CD4-positive, alpha-beta T cell treated with Interleukin-6 at 100 ng/mL for 8 hours (primary cell): ENCODE measurements around the gene PPP2R3A.
"Not testable (repeated sequence)": the region's sequence is repeated elsewhere in the genome, so short reads cannot be mapped to it uniquely, and the experiment has no call there.

Experiments
- DNase-seq: peaks from one replicate; pipeline ENCODE4 v3.0.0-alpha.2; 2020; ENCODE audit warnings: mixed read lengths, low spot score

PPP2R3A gene

DNA sequence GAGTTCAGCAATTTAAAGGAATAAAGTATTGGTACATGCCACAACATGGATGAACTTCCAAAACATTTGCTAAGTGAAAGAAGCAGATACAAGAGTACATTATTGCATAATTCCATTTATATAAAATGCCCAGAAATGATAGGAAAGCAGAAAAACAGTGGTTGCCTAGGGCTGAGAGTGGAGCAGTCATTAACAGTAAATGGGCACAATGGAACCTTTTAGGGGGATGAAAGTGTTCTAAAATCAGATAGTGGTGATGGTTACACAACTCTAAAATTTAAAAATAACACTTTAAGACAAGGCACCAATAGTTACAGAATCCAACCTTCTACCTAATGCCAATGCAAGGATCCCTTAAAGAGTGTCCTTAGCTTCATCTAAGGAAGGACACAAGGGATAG is 196.0 kb downstream of the PPP2R3A start:
- no peak for DNase-seq

DNA sequence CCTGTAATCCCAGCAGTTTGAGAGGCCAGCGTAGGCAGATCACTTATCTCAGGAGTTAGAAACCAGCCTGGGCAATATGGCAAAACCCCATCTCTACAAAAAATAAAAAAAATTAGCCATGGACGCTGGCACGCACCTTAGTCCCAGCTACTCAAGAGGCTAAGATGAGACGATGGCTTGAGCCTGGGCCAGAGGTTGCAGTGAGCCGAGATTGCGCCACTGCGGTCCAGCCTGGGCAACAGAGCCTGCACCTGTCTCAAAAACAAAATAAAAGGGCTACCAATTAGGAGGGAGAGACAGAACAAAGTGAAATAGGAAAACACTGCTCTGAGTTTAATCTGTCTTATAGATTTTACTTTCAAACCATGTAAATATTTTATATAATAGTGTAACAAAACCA is 196.8 kb downstream of the PPP2R3A start:
- no peak for DNase-seq

DNA sequence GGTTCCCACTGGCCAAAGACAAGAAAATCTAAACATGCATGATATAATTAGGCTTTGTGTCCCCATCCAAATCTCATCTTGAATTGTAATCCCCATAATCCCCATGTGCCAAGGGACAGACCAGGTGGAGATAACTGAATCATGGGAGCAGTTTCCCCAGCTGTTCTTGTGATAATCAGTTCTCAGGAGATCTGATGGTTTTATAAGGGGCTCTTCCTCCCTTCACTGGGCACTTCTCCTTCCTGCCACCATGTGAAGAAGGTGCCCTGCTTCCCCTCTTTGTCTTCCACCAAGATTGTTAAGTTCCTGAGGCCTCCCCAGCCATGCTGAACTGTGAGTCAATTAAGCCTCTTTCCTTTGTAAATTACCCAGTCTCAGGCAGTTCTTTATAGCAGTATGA is 198.1 kb downstream of the PPP2R3A start:
- not testable (repeated sequence) for DNase-seq

GRCh38 chr3:136166507-136166906 is 201.0 kb downstream of the PPP2R3A start:
- DNase-seq = no peak

- DNase-seq = not testable (repeated sequence)
These were observed 202.7 kb downstream of the PPP2R3A start for GRCh38 chr3:136168236-136168635.

DNA sequence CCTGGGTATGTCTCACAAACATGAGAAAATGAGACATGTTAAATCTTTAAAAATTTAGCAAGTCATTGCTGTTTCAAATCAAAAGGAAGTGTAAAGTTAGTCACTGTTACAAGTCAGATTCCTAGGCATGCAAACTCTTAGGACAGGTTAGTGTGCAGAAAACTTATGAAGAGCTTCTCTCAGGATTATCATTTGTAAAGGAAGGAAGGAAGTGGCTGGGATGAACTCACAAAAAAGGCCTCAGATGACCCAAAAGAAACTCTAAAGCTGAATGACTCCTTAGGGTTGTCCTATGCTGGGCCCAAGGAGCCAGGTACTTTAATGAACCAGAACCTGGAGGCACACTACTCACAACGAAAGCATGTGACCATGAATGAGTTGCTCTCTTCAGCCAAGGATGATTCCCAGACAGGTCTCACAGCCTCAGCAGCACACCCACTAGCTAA is 205.6 kb downstream of the PPP2R3A start:
- DNase-seq = no peak

GRCh38 chr3:136173939-136174490 is 208.5 kb downstream of the PPP2R3A start:
- no peak for DNase-seq

- DNase-seq = no peak
These were observed 212.3 kb downstream of the PPP2R3A start for GRCh38 chr3:136177876-136178275.

GRCh38 chr3:136181741-136182140 is 216.2 kb downstream of the PPP2R3A start:
- no peak for DNase-seq

DNA sequence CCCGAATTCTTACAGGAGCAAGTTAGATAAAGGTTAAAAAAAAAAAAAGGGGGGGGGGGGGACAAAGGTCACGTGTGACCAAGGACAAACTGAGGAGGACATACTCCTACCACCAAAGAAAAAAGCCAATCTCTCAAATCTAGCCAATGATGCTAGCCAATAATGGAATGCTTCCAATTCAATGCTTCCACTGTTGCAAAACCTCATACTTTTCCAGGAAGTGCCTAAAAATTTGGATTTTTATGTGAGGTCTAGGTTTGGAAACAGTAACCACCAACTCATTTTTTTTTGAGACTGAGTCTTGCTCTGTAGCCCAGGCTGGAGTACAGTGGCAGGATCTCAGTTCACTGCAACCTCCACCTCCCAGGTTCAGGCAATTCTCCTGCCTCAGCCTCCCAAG is 219.2 kb downstream of the PPP2R3A start:
- no peak for DNase-seq

DNA sequence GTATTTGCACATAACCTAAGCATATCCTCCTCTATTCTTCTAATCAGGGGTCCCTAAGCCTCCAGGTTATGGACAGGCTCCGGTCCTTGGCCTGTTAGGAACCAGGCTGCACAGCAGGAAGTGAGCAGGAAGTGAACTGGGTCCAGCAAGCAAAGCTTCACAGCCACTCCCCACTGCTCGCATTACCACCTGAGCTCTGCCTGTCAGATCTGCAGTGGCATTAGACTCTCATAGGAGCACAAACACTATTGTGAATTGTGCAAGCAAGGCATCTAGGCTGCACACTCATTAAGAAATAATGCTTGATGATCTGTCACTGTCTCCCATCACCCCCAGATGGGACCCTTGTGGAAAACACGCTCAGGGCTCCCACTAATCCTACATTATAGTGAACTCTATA is 220.8 kb downstream of the PPP2R3A start:
- DNase-seq = peak; percentile 17

DNA sequence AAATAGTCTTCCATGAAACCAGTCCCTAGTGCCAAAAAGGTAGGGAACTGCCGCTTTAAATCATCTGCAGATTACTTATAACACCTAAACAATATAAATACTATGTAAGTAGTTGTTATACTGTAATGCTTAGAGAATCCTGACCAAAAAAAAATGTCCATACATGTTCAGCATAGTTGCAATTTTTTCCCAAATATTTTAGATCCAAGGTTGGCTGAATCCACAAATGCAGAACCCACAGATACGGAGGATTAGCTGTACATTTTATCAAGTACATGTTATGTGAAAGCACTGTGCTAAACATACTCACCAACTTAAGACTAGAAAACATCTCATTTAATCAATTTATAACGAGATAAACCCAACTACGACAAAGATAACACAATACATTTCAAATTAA is 221.3 kb downstream of the PPP2R3A start:
- no peak for DNase-seq

DNA sequence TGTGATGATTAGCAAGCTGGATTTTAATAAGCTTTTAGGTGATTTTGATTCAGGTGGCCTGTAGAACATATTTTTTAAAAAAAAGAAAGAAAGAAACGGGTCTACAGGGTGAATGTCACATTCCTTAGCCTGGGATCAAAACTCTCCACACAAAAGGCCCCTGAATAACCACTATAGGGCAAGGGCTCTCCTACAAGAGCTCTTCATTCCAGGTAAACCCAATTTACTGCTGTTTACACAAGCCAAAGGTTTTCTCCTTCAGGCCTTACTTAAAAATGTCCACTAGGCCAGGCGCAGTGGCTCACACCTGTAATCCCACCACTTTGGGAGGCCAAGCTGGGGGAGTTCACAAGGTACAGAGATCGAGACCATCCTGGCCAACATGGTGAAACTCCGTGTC is 222.3 kb downstream of the PPP2R3A start:
- DNase-seq = no peak

DNA sequence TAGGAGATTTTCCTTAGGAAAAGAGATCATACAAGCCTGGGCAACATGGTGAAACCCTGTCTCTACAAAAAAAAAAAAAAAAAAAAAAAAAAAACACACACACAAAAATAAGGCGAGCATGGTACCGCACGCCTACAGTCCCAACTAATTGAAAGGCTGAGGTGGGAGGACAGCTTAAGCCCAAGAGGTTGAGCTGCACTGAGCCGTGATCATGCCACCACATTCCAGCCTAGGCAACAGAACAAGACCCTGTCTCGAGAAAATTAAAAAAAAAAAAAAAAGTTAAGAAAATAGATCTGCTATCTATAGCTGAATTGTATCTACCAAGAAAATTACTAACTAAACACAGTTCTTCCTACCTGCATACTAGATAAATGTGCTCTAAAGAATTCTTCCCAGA is 223.5 kb downstream of the PPP2R3A start:
- no peak for DNase-seq

DNA sequence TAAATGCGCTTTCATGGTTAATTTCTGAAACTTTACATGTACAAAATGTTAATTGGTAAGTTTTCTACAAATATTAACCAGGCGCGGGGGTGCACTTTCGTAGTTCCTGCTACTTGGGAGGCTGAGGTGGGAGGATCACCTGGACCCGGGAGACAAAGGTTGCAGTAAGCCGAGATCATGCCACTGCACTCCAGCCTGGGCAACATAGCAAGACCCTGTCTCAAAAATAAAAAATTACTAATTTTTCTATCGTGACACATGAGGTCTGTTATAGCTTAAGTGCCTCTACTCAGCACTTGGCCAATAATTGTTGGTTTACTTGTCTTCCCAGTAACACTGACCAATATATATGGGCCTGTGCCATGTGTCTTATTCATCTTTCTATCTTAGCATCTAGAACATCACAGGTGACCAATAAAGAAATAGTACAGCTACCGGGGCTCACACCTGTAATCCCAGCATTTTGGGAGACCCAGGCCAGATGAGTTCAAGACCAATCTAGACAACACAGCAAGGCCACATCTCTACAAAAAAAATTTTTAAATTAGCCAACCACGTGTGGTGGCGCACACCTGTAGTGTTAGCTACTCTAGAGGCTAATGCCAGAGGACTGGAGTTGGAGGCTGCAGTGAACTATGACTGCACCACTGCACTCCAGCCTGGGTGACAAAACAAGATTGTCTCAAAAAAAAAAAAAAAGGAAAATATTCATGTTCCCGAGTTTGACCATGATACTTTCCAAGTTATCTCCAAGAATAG is 224.5 kb downstream of the PPP2R3A start:
- no peak for DNase-seq

GRCh38 chr3:136192195-136192594 is 226.7 kb downstream of the PPP2R3A start:
- DNase-seq = not testable (repeated sequence)

DNA sequence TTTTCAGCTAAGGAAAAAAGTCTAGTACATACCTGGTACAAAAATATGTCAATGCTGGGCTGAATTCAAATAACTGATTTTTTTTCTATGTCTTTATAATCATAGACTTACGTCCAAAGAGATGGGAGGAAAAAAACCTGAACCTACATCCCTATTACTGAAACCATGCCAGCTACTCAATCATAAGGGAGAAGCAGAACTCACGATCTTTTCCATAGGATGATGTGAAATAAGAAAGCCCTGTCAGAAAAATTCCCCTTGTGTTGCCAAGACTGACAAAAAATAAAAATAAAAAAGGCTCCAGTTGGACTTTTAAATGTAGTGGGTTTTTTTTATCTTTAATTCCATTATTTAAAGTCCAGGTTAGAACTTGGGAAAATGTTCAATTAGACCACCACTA is 227.3 kb downstream of the PPP2R3A start:
- no peak for DNase-seq

GRCh38 chr3:136193278-136194054 is 227.9 kb downstream of the PPP2R3A start:
- DNase-seq = no peak

DNA sequence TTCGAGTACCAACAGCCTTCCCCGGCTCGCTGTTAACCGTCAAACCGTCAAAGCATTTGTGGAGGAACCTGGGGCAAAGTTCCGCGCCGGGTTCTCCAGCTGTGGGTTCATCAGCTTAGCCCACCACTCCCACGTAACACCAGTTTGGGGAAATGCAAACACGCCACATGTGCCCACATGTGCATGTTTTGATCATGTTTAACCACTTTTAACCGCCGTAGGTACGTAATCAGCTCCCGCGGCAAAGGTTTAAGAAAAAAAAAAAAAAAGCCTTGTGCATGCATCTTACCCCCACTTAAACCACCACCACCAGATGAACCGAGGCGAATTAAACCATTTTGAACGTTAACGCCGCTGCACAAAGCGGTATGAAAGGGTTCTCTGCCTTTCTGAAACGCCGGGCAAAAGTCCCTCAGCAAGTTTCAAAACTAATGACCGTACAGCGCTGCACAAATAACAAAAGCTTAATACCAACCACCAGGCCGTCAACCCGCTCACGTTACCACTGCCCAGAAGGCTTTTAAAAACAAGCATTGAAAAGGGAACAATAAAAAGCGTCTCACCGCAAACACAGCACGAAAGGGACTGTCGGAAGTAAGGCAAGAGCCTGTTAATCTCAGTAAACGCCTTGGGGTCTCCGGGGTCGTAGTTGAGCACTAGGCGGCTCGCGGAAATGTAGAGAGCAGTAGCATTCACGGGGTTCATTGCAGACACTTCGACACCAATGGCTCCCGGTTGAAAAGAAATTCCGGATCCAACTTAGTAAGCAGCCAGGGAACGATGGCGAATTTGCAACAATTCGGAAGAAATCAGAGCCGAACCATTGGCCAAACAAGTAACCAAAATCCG is 229.1 kb downstream of the PPP2R3A start:
- DNase-seq = peak; percentile 46

DNA sequence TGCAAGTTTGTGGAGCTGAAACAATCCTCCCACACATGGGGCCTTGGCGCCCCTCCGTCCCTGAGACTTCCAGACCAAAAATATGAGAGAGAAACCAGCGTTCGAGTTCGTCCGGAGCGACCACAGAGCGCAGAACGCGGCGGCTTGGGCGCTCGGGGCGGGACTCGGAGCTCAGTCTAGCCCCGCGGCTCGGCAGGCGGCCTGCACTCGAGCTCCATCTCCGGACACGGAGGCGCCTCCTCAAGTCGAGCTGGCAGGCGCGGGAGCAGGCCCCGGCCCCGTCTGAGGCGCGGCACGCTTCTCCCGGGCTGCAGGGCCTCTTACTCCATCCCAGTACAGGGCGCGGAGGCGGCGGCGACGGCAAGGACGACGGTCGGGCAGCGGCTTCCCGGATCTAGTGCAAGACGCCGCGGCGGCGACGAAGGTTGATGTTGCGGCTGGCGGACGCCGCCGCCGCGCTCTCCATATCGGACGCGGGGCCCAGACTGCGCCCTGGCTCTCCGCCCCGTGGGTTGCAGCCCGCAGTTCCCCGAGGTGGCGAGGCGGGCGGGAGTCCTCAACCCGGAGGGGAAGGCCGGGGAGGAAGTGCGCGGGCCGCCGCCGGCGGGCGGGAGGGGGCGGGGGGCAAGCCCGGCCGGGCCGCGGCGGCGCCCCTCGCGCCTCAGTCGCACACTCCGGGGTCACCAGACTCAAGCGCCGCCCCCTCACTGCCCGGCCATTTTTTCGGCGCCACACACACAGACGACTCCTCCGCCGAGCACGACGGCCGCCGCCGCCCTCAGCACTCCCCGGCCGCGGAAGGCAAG is 229.9 kb downstream of the PPP2R3A start:
- peak; percentile 40 for DNase-seq

DNA sequence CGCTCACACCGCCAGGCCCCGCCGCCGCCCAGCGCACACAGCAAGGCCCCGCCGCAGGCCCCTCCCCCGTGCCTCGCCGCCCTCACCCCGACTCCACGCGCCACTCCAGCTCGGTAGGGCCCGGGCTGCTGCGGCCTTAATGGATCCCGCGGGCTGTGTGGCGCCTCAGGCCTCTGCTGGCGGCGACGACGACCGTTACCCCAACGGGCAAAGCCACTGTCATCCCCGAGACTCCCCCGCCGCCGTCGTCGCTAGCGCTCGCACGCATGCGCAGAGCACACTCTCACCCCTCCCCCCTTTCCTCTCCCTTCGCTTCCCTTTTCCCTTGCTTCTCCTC is 230.5 kb downstream of the PPP2R3A start, which contains the start of gene MSL2:
Gene MSL2 (minus strand): TSS at position 272 of the 337 bp plus-strand sequence. CDS start 1,222 bp downstream, outside the sequence.
- DNase-seq = no peak
